Fibroblast of mammary gland (primary cell): Measurements from ENCODE around the gene PAX8.

Experiments used
- DNase-seq: peaks from one replicate; pipeline ENCODE4 v3.0.0-alpha.2; 2010; ENCODE audit warnings: low read depth
- H3K4me3 ChIP-seq: 2 replicates; pipeline ENCODE4 v1.5.1; 2011; ENCODE audit warnings: low read depth, mild to moderate bottlenecking, low read length, moderate library complexity; ENCODE audit not compliant: control insufficient read depth
- TF ChIP-seq, protein P1 (sequence below): conservative IDR thresholded peaks from 2 replicates; pipeline ENCODE4 v1.5.1; 2011; ENCODE audit warnings: low read depth, low read length, inconsistent platforms; ENCODE audit not compliant: control insufficient read depth, insufficient read depth

The PAX8 gene

DNA sequence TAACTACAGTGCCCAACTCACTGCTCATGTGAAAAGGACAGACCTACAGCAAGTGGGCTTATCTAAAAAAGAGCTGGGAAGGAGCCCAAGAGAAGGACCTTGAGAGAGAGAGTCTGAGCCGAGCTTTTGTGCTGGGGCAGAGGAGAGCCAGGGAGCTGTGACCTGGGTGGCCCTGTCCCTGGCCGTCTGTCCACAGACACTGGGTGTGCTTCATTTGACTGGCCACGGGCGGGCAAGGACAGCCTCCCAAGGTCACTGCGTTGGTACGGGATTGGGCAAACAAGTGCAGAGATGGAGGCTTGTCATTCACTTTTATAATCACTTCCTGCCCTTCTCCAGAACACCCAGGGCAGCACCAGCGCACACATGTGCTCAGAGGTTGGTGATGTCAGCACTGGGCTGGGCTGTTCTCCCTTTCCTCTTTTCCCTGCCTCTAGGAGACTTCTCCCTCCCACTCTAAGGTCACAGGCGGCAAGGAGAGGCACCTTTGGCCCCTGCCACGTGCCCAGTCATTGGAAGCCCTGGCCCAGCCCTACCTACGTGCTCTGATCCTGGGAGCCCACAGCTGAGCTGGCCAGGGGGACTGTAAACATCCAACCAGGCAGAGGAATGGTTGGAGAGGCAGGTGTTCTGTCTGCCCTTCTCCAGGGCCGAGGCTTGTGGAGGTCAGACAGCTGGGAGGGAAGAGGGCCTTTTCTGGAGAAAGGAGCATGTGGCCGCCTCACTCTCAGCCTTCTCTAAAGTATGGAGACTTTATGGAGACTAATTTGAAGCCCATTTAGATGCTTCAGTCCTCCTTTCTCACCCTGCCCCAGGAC, 111.4 kb downstream of the PAX8 start:
- DNase-seq: no peak
- H3K4me3 ChIP-seq: no peak overlapping the region

DNA sequence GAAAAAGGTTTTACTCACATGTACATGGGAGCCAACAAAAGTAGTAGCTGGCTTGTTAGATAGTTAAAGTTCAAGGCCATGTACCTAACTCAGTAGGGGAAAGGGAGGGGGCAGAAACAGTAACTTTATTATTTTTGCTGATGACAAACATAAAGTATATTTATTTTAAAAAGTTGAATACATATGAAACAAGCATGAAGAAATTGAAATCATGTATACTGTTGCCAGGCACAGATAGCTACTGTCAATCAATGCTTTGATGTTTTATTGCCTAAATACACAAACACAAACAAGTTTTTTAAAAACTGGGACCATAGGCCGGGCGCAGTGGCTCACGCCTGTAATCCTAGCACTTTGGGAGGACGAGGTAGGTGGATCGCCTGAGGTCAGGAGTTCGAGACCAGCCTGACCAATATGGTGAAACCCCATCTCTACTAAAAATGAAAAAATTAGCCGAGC, 112.5 kb downstream of the PAX8 start:
- H3K4me3 ChIP-seq: no peak overlapping the region
- TF ChIP-seq, protein P1, sequence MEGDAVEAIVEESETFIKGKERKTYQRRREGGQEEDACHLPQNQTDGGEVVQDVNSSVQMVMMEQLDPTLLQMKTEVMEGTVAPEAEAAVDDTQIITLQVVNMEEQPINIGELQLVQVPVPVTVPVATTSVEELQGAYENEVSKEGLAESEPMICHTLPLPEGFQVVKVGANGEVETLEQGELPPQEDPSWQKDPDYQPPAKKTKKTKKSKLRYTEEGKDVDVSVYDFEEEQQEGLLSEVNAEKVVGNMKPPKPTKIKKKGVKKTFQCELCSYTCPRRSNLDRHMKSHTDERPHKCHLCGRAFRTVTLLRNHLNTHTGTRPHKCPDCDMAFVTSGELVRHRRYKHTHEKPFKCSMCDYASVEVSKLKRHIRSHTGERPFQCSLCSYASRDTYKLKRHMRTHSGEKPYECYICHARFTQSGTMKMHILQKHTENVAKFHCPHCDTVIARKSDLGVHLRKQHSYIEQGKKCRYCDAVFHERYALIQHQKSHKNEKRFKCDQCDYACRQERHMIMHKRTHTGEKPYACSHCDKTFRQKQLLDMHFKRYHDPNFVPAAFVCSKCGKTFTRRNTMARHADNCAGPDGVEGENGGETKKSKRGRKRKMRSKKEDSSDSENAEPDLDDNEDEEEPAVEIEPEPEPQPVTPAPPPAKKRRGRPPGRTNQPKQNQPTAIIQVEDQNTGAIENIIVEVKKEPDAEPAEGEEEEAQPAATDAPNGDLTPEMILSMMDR: no peak
- DNase-seq: no peak

More for the DNA sequence above, 111.4 kb downstream of the PAX8 start:
- TF ChIP-seq, protein P1: no peak
